Measurements from ENCODE around the gene SETBP1.

Gene SETBP1

GRCh38 chr18:44857744-44858491, 177.2 kb downstream of the SETBP1 start:
- Histone ChIP-seq H3K4me1 (ENCODE audit: insufficient read depth, low read length, severe bottlenecking) (no peaks in the 10 kb centered on the region), H2AFZ (ENCODE audit: low read length) (no peak overlapping the region), H3K4me3 (ENCODE audit: low read depth, low read length, poor library complexity, severe bottlenecking) (no peak overlapping the region), H3F3A (ENCODE audit: insufficient read depth, low read length) (no peaks in the 10 kb centered on the region), H3K27ac (ENCODE audit: low read depth, low read length, poor library complexity, severe bottlenecking) (no peak overlapping the region), H3K27me3 (ENCODE audit: insufficient read depth, low read length) (no peaks in the 10 kb centered on the region), H3K4me2 (ENCODE audit: low read length) (no peak overlapping the region), H3K9me2 (ENCODE audit: low read depth, low read length) (no peaks in the 10 kb centered on the region), H3K9me3 (ENCODE audit: low read length) (no peaks in the 10 kb centered on the region), H3K36me3 (ENCODE audit: insufficient read depth, low read length) (no peaks in the 10 kb centered on the region), H3K79me2 (ENCODE audit: insufficient read depth, low read length) (no peaks in the 10 kb centered on the region), H4K20me1 (ENCODE audit: insufficient read depth, low read length) (no peaks in the 10 kb centered on the region), H3K9ac (ENCODE audit: low read length) (no peak overlapping the region)
- TF ChIP-seq EZH2 (IDR thresholded peaks at IDR 0.05; ENCODE audit: borderline replicate concordance, low read length) = no peak
- TF ChIP-seq, protein P1, sequence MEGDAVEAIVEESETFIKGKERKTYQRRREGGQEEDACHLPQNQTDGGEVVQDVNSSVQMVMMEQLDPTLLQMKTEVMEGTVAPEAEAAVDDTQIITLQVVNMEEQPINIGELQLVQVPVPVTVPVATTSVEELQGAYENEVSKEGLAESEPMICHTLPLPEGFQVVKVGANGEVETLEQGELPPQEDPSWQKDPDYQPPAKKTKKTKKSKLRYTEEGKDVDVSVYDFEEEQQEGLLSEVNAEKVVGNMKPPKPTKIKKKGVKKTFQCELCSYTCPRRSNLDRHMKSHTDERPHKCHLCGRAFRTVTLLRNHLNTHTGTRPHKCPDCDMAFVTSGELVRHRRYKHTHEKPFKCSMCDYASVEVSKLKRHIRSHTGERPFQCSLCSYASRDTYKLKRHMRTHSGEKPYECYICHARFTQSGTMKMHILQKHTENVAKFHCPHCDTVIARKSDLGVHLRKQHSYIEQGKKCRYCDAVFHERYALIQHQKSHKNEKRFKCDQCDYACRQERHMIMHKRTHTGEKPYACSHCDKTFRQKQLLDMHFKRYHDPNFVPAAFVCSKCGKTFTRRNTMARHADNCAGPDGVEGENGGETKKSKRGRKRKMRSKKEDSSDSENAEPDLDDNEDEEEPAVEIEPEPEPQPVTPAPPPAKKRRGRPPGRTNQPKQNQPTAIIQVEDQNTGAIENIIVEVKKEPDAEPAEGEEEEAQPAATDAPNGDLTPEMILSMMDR (IDR thresholded peaks at IDR 0.05; ENCODE audit: low read length) = no peak

- Histone ChIP-seq H3K36me3 (ENCODE audit: insufficient read depth, low read length) (no peaks in the 10 kb centered on the region), H3K79me2 (ENCODE audit: insufficient read depth, low read length) (no peaks in the 10 kb centered on the region), H3K4me1 (ENCODE audit: insufficient read depth, low read length, severe bottlenecking) (no peaks in the 10 kb centered on the region), H3K9ac (ENCODE audit: low read length) (no peak overlapping the region), H2AFZ (ENCODE audit: low read length) (no peak overlapping the region), H3F3A (ENCODE audit: insufficient read depth, low read length) (no peaks in the 10 kb centered on the region), H3K9me3 (ENCODE audit: low read length) (no peaks in the 10 kb centered on the region), H3K27me3 (ENCODE audit: insufficient read depth, low read length) (no peaks in the 10 kb centered on the region), H4K20me1 (ENCODE audit: insufficient read depth, low read length) (no peaks in the 10 kb centered on the region), H3K4me2 (ENCODE audit: low read length) (no peak overlapping the region), H3K4me3 (ENCODE audit: low read depth, low read length, poor library complexity, severe bottlenecking) (no peak overlapping the region), H3K9me2 (ENCODE audit: low read depth, low read length) (no peaks in the 10 kb centered on the region), H3K27ac (ENCODE audit: low read depth, low read length, poor library complexity, severe bottlenecking) (no peak overlapping the region)
- TF ChIP-seq, protein P1 (IDR thresholded peaks at IDR 0.05; ENCODE audit: low read length) = no peak
- TF ChIP-seq EZH2 (IDR thresholded peaks at IDR 0.05; ENCODE audit: borderline replicate concordance, low read length) = no peak
Observed at GRCh38 chr18:44859263-44859662, 178.6 kb downstream of the SETBP1 start.

- H3K4me1 ChIP-seq (ENCODE audit: insufficient read depth, low read length, severe bottlenecking) = no peaks in the 10 kb centered on the region
- H2AFZ ChIP-seq (ENCODE audit: low read length) = no peak overlapping the region
- no peaks in the 10 kb centered on the region for H3K79me2 ChIP-seq (ENCODE audit: insufficient read depth, low read length)
- no peak for TF ChIP-seq EZH2 (IDR thresholded peaks at IDR 0.05; ENCODE audit: borderline replicate concordance, low read length)
- H3F3A ChIP-seq (ENCODE audit: insufficient read depth, low read length) = no peaks in the 10 kb centered on the region
- H3K27me3 ChIP-seq (ENCODE audit: insufficient read depth, low read length) = no peaks in the 10 kb centered on the region
- no peak overlapping the region for H3K9ac ChIP-seq (ENCODE audit: low read length)
- H4K20me1 ChIP-seq (ENCODE audit: insufficient read depth, low read length) = no peaks in the 10 kb centered on the region
- H3K36me3 ChIP-seq (ENCODE audit: insufficient read depth, low read length) = no peaks in the 10 kb centered on the region
- H3K27ac ChIP-seq (ENCODE audit: low read depth, low read length, poor library complexity, severe bottlenecking) = no peak overlapping the region
- H3K9me3 ChIP-seq (ENCODE audit: low read length) = no peaks in the 10 kb centered on the region
- no peak overlapping the region for H3K4me3 ChIP-seq (ENCODE audit: low read depth, low read length, poor library complexity, severe bottlenecking)
- no peaks in the 10 kb centered on the region for H3K9me2 ChIP-seq (ENCODE audit: low read depth, low read length)
- no peak overlapping the region for H3K4me2 ChIP-seq (ENCODE audit: low read length)
Observed at GRCh38 chr18:44859751-44860439, 179.2 kb downstream of the SETBP1 start.
